MCF 10A (cell line): ENCODE data around the gene C9orf40. TPM values are rescaled to one million over a fixed set of nuclear protein-coding genes. Genes with fewer than 3 reads are reported as not detected.

Experiments
- BruUV-seq: library from RNA; stranded (reverse); fragments of 400-500 nt; replicated peaks from 2 replicates; lab custom pipeline; 2021; lab: Mats Ljungman, UMichigan
- CTCF ChIA-PET: fragments of 300-600 bp; sonication (Branson Sonifier 250); formaldehyde crosslinking; extraction: SDS; loops from one replicate; lab custom pipeline; 2021; ENCODE audit warnings: antibody characterized with exemption, inconsistent platforms; lab: Yijun Ruan, JAX
- POLR2A ChIA-PET: fragments of 300-600, 350-650 bp; sonication (Branson Sonifier 250); formaldehyde crosslinking; extraction: SDS; loops from one replicate; lab custom pipeline; 2020; ENCODE audit warnings: antibody characterized with exemption, inconsistent platforms; lab: Yijun Ruan, JAX
- DNase-seq: peaks from one replicate; pipeline ENCODE4 v3.0.0-alpha.2; 2018; ENCODE audit not compliant: unreplicated experiment
- H3K27ac Mint-ChIP-seq: one replicate; pipeline ENCODE4 v1.8.0; 2022; ENCODE audit warnings: mild to moderate bottlenecking, low read depth, mixed read lengths; ENCODE audit not compliant: unreplicated experiment
- H3K27me3 Mint-ChIP-seq: one replicate; pipeline ENCODE4 v1.8.0; 2022; ENCODE audit warnings: mixed read lengths; ENCODE audit not compliant: insufficient read depth, unreplicated experiment
- H3K36me3 Mint-ChIP-seq: one replicate; pipeline ENCODE4 v1.8.0; 2022; ENCODE audit warnings: mild to moderate bottlenecking, moderate library complexity, mixed read lengths; ENCODE audit not compliant: insufficient read depth, unreplicated experiment
- H3K4me1 Mint-ChIP-seq: one replicate; pipeline ENCODE4 v1.8.0; 2022; ENCODE audit warnings: mixed read lengths; ENCODE audit not compliant: insufficient read depth, unreplicated experiment
- H3K4me3 Mint-ChIP-seq: one replicate; pipeline ENCODE4 v1.8.0; 2022; ENCODE audit warnings: mild to moderate bottlenecking, moderate library complexity, mixed read lengths; ENCODE audit not compliant: unreplicated experiment
- H3K9me3 Mint-ChIP-seq: one replicate; pipeline ENCODE4 v1.8.0; 2022; ENCODE audit warnings: mixed read lengths; ENCODE audit not compliant: unreplicated experiment
- CTCF ChIP-seq: fragments of 200-600 bp; IDR thresholded peaks from one replicate; pipeline ENCODE4 v1.8.0; 2022; ENCODE audit warnings: antibody characterized with exemption, mild to moderate bottlenecking; ENCODE audit not compliant: unreplicated experiment
- intact Hi-C: fragments of 100-400 bp; cut with micrococcal nuclease; formaldehyde crosslinking; loops from 2 replicates; pipeline ENCODE4 v1.14.1; 2022
- total RNA-seq: library from RNA; stranded (reverse); gene quantifications from 2 replicates; pipeline ENCODE4 v1.2.3, GENCODE V29; 2022

C9orf40 gene
- total RNA-seq, 1 experiment from 2014 or later = 5.6 TPM

DNA sequence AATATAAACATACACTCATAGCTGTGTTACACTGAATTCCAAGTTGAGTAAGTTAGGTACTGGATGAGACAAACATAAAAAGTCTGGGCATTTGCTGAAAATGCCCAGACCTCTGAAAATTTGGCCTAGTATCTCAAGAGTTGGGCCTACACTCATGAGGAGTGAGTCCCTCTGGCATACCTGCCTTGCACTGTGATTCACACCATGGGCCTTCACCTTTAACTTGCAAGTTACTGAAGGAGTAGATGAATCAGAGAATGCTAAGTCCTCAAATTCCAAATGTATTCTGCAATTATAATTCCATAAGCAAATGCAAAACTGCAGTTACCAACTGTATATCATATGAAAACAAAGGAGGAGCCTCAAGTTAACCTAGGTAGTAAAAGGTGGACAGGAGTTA is 32.3 kb upstream of the C9orf40 start:
- Mint-ChIP-seq H3K4me1 (no peaks in the 10 kb centered on the region), H3K36me3 (peaks cover 40% of the 10 kb centered on the region), H3K9me3 (no peaks in the 10 kb centered on the region), H3K27ac (no peak overlapping the region), H3K4me3 (no peak overlapping the region), H3K27me3 (no peaks in the 10 kb centered on the region)
- POLR2A ChIA-PET = interaction anchor here (0.6 kb wide), 1 partner anchor 1848 kb away, joined by 3 read pairs; no protein-coding TSS in a partner anchor
- intact Hi-C loops = no loop called here
- no peak for DNase-seq
- CTCF ChIA-PET = interaction anchor here (0.6 to 1.4 kb wide), 3 partner anchors 9 to 1504 kb away, joined by 3 read pairs; no protein-coding TSS in a partner anchor
- no peak for TF ChIP-seq CTCF
- BruUV-seq = no TSS peak

GRCh38 chr9:74983709-74984108 is 31.0 kb upstream of the C9orf40 start:
- intact Hi-C loops = no loop called here
- no peak overlapping the region for H3K27ac Mint-ChIP-seq
- BruUV-seq = no TSS peak
- POLR2A ChIA-PET = no interaction called here
- TF ChIP-seq CTCF = no peak
- H3K27me3 Mint-ChIP-seq = no peaks in the 10 kb centered on the region
- H3K4me3 Mint-ChIP-seq = no peak overlapping the region
- no peak for DNase-seq
- peaks cover 38% of the 10 kb centered on the region for H3K36me3 Mint-ChIP-seq
- CTCF ChIA-PET = no interaction called here
- no peaks in the 10 kb centered on the region for H3K4me1 Mint-ChIP-seq
- no peaks in the 10 kb centered on the region for H3K9me3 Mint-ChIP-seq

- H3K9me3 Mint-ChIP-seq = no peaks in the 10 kb centered on the region
- no peak for TF ChIP-seq CTCF
- H3K27me3 Mint-ChIP-seq = no peaks in the 10 kb centered on the region
- ChIA-PET POLR2A (interaction anchor here (0.7 kb wide), 1 partner anchor 15 kb away, joined by 4 read pairs; no protein-coding TSS in a partner anchor), CTCF (interaction anchor here (0.9 to 2.3 kb wide), 3 partner anchors 28 to 207 kb away, joined by 4 to 14 read pairs (median 6); partner anchors contain the start of gene C9orf40)
- no TSS peak for BruUV-seq
- no peak overlapping the region for H3K27ac Mint-ChIP-seq
- intact Hi-C loops = no loop called here
- H3K4me1 Mint-ChIP-seq = no peaks in the 10 kb centered on the region
- no peak overlapping the region for H3K4me3 Mint-ChIP-seq
- DNase-seq = no peak
- peaks cover 38% of the 10 kb centered on the region for H3K36me3 Mint-ChIP-seq
These were observed 27.1 kb upstream of the C9orf40 start for GRCh38 chr9:74979844-74980243.

GRCh38 chr9:74977287-74977686 is 24.6 kb upstream of the C9orf40 start:
- Mint-ChIP-seq H3K9me3 (no peaks in the 10 kb centered on the region), H3K27me3 (no peaks in the 10 kb centered on the region), H3K4me3 (no peak overlapping the region), H3K27ac (no peak overlapping the region), H3K4me1 (no peaks in the 10 kb centered on the region), H3K36me3 (peaks cover 29% of the 10 kb centered on the region)
- POLR2A ChIA-PET = no interaction called here
- no peak for DNase-seq
- TF ChIP-seq CTCF = no peak
- BruUV-seq = no TSS peak
- CTCF ChIA-PET = interaction anchor here (1.1 kb wide), 1 partner anchor 209 kb away, joined by 3 read pairs; no protein-coding TSS in a partner anchor
- intact Hi-C loops = no loop called here
